Measurements from ENCODE around the gene WDFY1. TPM values are rescaled to one million over a fixed set of nuclear protein-coding genes. Genes with fewer than 3 reads are reported as not detected.
A peak's percentile ranks its signal among the peaks of the same experiment; 100 is the strongest.

The WDFY1 gene
- total and polyA plus RNA-seq, 2 experiments from 2014 or later, result 54.5 to 127 TPM

DNA sequence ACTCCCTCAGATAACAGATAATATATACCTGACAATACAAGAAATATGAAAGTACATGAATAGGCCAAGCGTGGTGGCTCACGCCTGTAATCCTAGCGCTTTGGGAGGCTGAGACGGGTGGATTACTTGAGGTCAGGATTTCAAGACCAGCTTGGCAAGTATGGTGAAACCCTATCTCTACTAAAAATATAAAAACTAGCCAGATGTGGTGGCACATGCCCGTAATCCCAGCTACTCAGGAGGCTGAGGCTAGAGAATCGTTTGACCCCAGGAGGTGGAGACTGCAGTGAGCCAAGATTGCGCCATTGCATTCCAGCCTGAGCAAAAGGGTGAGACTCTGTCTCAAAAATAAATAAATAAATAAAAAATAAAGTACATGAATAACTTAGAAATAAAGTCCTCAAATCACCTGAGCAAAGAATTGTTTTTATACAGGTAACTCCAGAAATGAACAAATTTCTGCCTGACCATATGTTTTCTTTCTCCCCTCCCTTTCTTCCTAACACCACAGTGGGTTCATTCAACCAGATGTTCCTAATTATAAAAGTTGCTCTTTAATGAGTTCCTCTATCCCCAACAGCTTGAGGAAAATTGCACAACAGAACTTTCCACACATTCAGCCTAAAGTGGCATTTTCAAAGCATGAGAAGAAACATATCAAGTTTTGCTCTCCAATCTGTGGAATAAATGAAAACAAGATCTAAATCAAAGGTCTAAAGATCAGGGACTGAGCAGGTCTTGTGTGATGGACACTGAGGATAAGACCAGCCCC, 74.1 kb downstream of the WDFY1 start:
- Mint-ChIP-seq H3K4me1 (peaks cover under 1% of the 10 kb centered on the region; the same call in 1 of the 3 replicates), H3K27me3 (ENCODE audit: insufficient read depth, low read depth, poor library complexity) (peaks cover 6% of the 10 kb centered on the region), H3K27ac (0 out of 2 replicates have a peak overlapping the region, but pooled peaks have one; percentile 59), H3K9me3 (no peaks in the 10 kb centered on the region), H3K4me3 (no peak overlapping the region), H3K36me3 (ENCODE audit: low read depth) (peaks cover 12% of the 10 kb centered on the region; the same call in 2 of the 3 replicates)
- DNase-seq (ENCODE audit: low spot score) (no peak), ATAC-seq (no peak)
- Histone ChIP-seq H3K4me3 (no peak overlapping the region), H3K79me2 (replicated peaks; ENCODE audit: insufficient read depth) (no peaks in the 10 kb centered on the region), H3K4me1 (ENCODE audit: insufficient read depth) (no peaks in the 10 kb centered on the region), H2AFZ (no peak overlapping the region), H3K36me3 (ENCODE audit: insufficient read depth) (no peaks in the 10 kb centered on the region; the same call in 1 of the 2 replicates), H3K27me3 (ENCODE audit: insufficient read depth) (no peaks in the 10 kb centered on the region), H4K20me1 (replicated peaks; ENCODE audit: insufficient read depth) (peaks cover 3% of the 10 kb centered on the region; the same call in 1 of the 2 replicates), H3K27ac (ENCODE audit: low read depth) (no peak overlapping the region), H3K4me2 (no peak overlapping the region), H3K9me2 (ENCODE audit: insufficient read depth) (no peaks in the 10 kb centered on the region), H3F3A (replicated peaks; ENCODE audit: low read depth) (no peaks in the 10 kb centered on the region)
- TF ChIP-seq ZNF114 (CRISPR knock-in tag; IDR thresholded peaks at IDR 0.05), result no peak
- no peak for TF ChIP-seq NANOG (IDR thresholded peaks at IDR 0.05; ENCODE audit: borderline replicate concordance)
- TF ChIP-seq JUNB (IDR thresholded peaks at IDR 0.05; ENCODE audit: unreplicated experiment), result no peak
- TF ChIP-seq CREB1 (CRISPR knock-in tag; IDR thresholded peaks at IDR 0.05; ENCODE audit: low read depth), result no peak
- TF ChIP-seq, protein P1, sequence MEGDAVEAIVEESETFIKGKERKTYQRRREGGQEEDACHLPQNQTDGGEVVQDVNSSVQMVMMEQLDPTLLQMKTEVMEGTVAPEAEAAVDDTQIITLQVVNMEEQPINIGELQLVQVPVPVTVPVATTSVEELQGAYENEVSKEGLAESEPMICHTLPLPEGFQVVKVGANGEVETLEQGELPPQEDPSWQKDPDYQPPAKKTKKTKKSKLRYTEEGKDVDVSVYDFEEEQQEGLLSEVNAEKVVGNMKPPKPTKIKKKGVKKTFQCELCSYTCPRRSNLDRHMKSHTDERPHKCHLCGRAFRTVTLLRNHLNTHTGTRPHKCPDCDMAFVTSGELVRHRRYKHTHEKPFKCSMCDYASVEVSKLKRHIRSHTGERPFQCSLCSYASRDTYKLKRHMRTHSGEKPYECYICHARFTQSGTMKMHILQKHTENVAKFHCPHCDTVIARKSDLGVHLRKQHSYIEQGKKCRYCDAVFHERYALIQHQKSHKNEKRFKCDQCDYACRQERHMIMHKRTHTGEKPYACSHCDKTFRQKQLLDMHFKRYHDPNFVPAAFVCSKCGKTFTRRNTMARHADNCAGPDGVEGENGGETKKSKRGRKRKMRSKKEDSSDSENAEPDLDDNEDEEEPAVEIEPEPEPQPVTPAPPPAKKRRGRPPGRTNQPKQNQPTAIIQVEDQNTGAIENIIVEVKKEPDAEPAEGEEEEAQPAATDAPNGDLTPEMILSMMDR (conservative IDR thresholded peaks at IDR 0.05; ENCODE audit: low read depth in 2 of 2), result no peak
- no peak for TF ChIP-seq EZH2 (IDR thresholded peaks at IDR 0.05; ENCODE audit: low read depth, unreplicated experiment)
- TF ChIP-seq, protein P2, sequence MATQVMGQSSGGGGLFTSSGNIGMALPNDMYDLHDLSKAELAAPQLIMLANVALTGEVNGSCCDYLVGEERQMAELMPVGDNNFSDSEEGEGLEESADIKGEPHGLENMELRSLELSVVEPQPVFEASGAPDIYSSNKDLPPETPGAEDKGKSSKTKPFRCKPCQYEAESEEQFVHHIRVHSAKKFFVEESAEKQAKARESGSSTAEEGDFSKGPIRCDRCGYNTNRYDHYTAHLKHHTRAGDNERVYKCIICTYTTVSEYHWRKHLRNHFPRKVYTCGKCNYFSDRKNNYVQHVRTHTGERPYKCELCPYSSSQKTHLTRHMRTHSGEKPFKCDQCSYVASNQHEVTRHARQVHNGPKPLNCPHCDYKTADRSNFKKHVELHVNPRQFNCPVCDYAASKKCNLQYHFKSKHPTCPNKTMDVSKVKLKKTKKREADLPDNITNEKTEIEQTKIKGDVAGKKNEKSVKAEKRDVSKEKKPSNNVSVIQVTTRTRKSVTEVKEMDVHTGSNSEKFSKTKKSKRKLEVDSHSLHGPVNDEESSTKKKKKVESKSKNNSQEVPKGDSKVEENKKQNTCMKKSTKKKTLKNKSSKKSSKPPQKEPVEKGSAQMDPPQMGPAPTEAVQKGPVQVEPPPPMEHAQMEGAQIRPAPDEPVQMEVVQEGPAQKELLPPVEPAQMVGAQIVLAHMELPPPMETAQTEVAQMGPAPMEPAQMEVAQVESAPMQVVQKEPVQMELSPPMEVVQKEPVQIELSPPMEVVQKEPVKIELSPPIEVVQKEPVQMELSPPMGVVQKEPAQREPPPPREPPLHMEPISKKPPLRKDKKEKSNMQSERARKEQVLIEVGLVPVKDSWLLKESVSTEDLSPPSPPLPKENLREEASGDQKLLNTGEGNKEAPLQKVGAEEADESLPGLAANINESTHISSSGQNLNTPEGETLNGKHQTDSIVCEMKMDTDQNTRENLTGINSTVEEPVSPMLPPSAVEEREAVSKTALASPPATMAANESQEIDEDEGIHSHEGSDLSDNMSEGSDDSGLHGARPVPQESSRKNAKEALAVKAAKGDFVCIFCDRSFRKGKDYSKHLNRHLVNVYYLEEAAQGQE (IDR thresholded peaks at IDR 0.05; ENCODE audit: unreplicated experiment), result no peak
- TF ChIP-seq STAT1 (IDR thresholded peaks at IDR 0.05; ENCODE audit: unreplicated experiment), result no peak
- no peak for TF ChIP-seq EZH2phosphoT487 (IDR thresholded peaks at IDR 0.05; ENCODE audit: unreplicated experiment)
- TF ChIP-seq ZNF331 (CRISPR knock-in tag; IDR thresholded peaks at IDR 0.05; ENCODE audit: low read depth), result no peak
- TF ChIP-seq, protein P3, sequence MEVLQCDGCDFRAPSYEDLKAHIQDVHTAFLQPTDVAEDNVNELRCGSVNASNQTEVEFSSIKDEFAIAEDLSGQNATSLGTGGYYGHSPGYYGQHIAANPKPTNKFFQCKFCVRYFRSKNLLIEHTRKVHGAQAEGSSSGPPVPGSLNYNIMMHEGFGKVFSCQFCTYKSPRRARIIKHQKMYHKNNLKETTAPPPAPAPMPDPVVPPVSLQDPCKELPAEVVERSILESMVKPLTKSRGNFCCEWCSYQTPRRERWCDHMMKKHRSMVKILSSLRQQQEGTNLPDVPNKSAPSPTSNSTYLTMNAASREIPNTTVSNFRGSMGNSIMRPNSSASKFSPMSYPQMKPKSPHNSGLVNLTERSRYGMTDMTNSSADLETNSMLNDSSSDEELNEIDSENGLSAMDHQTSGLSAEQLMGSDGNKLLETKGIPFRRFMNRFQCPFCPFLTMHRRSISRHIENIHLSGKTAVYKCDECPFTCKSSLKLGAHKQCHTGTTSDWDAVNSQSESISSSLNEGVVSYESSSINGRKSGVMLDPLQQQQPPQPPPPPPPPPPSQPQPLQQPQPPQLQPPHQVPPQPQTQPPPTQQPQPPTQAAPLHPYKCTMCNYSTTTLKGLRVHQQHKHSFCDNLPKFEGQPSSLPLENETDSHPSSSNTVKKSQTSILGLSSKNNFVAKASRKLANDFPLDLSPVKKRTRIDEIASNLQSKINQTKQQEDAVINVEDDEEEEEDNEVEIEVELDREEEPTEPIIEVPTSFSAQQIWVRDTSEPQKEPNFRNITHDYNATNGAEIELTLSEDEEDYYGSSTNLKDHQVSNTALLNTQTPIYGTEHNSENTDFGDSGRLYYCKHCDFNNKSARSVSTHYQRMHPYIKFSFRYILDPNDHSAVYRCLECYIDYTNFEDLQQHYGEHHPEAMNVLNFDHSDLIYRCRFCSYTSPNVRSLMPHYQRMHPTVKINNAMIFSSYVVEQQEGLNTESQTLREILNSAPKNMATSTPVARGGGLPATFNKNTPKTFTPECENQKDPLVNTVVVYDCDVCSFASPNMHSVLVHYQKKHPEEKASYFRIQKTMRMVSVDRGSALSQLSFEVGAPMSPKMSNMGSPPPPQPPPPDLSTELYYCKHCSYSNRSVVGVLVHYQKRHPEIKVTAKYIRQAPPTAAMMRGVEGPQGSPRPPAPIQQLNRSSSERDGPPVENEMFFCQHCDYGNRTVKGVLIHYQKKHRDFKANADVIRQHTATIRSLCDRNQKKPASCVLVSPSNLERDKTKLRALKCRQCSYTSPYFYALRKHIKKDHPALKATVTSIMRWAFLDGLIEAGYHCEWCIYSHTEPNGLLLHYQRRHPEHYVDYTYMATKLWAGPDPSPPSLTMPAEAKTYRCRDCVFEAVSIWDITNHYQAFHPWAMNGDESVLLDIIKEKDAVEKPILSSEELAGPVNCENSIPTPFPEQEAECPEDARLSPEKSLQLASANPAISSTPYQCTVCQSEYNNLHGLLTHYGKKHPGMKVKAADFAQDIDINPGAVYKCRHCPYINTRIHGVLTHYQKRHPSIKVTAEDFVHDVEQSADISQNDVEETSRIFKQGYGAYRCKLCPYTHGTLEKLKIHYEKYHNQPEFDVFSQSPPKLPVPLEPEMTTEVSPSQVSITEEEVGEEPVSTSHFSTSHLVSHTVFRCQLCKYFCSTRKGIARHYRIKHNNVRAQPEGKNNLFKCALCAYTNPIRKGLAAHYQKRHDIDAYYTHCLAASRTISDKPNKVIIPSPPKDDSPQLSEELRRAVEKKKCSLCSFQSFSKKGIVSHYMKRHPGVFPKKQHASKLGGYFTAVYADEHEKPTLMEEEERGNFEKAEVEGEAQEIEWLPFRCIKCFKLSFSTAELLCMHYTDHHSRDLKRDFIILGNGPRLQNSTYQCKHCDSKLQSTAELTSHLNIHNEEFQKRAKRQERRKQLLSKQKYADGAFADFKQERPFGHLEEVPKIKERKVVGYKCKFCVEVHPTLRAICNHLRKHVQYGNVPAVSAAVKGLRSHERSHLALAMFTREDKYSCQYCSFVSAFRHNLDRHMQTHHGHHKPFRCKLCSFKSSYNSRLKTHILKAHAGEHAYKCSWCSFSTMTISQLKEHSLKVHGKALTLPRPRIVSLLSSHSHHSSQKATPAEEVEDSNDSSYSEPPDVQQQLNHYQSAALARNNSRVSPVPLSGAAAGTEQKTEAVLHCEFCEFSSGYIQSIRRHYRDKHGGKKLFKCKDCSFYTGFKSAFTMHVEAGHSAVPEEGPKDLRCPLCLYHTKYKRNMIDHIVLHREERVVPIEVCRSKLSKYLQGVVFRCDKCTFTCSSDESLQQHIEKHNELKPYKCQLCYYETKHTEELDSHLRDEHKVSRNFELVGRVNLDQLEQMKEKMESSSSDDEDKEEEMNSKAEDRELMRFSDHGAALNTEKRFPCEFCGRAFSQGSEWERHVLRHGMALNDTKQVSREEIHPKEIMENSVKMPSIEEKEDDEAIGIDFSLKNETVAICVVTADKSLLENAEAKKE (CRISPR knock-in tag; IDR thresholded peaks at IDR 0.05), result no peak

Data from GM23338 (cell line).